Head of caudate nucleus (tissue), 42 donors: Measurements from ENCODE around the gene RAB27A.

Experiments used
- DNase-seq, 42 donors: peaks; one replicate each; pipeline versions ENCODE4 v3.0.0 to v3.0.0-alpha.2; 2020 to 2021; ENCODE audit warnings: mixed read lengths in 7 of 42
- intact Hi-C: fragments of 100-400 bp; cut with DNase I; formaldehyde crosslinking; loops from one replicate; pipeline ENCODE4 v1.15.0; 2022

Gene RAB27A

DNA sequence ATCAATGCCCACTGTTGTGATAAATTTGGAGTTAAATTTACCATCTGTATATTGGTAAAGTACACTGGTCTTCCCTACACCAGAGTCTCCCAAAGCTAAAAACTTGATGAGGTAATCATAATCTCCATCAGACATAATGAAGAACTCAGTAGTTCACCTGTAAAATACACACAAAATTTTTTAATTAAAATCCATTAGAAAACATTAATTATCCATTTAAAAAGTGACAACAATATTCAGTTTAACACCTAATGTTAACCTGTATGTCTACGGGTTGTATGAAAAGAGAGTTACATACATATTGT lies 54.9 kb downstream of the RAB27A start:
- DNase-seq, result no peak
- intact Hi-C loops, result no loop called here

- intact Hi-C loops, result no loop called here
- no peak for DNase-seq
These were observed 55.4 kb downstream of the RAB27A start for GRCh38 chr15:55234104-55234799.

GRCh38 chr15:55231455-55231854 lies 58.2 kb downstream of the RAB27A start:
- DNase-seq, result no peak
- intact Hi-C loops, result no loop called here

DNA sequence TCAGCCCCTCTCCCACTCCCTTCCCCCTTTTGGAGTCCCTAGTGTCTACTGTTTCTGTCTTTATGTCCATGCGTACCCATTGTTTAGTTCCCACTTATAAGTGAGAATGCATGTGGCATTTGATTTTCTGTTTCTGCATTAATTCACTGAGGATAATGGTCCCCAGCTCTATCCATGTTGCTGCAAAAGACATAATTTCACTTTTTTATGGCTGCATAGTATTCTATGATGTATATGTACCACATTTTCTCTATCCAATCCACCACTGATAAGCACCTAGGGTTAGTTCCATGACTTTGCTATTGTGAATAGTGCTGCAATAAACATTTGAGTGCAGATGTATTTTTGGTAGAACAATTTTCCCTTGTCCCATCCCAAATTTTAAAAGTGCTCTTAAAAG lies 58.7 kb downstream of the RAB27A start:
- no peak for DNase-seq
- intact Hi-C loops, result no loop called here

GRCh38 chr15:55230051-55230670 lies 59.5 kb downstream of the RAB27A start:
- intact Hi-C loops, result no loop called here
- no peak for DNase-seq

GRCh38 chr15:55226127-55226526 lies 63.5 kb downstream of the RAB27A start:
- no peak for DNase-seq
- intact Hi-C loops, result no loop called here

DNA sequence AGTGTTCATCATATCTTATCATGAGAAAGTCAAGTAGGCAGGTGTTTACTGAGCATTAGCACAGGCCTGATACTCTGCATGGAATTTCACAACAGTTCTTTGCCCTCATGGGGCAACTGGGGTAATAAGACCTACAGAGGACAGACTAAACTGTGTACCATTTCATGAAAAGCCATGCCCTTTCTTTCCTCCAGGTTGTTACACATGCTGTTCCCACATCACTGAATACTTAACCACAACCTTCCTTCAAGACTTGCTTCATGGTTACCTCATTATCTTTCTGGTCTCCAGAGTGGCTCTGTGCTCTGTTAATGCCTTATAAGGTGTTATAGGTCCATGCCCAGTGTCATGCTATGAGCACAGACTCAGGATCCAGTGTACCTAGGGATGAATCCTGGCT lies 64.7 kb downstream of the RAB27A start:
- intact Hi-C loops, result no loop called here
- no peak for DNase-seq

GRCh38 chr15:55222588-55222987 lies 67.0 kb downstream of the RAB27A start:
- no peak for DNase-seq
- intact Hi-C loops, result no loop called here

DNA sequence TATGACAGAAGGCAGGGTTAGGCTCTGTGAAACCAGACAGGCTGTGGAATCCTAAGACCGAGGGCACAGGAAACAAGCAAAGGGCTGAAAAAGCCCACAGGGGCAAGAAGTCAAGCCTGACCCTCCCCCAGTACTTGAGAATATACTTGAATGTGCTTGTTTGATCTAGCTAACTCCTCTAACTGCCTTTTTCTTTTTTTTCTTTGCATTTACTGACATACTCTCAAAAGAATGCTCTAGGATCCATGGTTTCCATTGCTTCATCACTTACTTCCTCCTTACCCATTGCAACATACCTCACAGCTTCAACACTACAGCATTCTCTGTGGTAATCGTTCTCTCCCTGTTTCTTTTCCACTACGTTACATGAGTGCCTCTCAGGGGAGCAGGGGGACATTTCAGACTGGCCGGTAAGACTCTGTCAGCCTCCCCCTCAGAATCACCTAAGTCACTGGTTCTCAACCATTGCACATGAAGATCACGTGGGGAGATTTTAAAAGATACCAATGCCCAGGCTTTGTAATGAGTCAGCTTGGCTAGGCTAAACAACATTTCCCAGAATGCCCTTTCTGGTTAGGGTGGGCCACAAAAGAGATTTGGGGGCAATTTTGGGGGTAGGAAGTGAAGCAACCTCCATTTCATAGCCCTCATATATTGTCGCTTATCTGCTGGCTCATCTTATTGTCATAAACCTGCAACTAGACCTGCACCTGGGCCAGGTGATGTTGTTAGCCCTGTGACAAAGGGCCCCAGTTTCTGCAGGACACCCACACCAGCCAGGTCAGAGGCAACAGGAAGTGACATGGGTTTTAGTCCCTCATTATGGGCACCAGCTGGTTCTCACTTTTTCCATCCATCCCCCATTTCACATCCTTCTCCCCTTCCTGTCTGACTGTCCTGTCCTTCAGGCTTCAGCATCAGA lies 68.3 kb downstream of the RAB27A start:
- DNase-seq, result peak in 1 of 42 donors; percentile 4
- intact Hi-C loops, result no loop called here

DNA sequence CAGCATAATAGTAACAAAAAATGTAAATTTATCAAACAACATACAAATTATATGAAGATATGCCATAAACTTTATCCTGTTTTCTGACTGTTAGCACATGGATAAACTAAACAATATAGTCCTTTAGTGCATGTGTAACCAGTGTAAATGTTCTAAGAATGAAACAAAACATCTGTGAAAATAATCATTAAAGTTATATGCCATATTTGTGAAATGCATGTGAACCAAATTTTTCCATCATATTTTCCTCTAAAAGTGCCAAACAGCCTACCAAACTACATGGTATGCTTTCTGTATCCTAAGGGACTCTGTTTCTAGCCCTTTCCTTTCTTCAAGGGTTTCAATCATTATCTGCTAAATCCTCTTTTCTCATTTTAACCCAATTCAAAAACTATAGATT lies 69.0 kb downstream of the RAB27A start:
- intact Hi-C loops, result no loop called here
- DNase-seq, result no peak

GRCh38 chr15:55218056-55218455 lies 71.6 kb downstream of the RAB27A start:
- no peak for DNase-seq
- intact Hi-C loops, result loop anchor here (2.0 kb wide), 1 partner anchor 71 kb away; the partner anchor contains the start of gene RAB27A

- DNase-seq, result no peak
- intact Hi-C loops, result no loop called here
These were observed 85.1 kb downstream of the RAB27A start for GRCh38 chr15:55204464-55204863.

GRCh38 chr15:55202206-55202605 lies 87.4 kb downstream of the RAB27A start:
- intact Hi-C loops, result no loop called here
- no peak for DNase-seq

GRCh38 chr15:55198706-55199105 lies 90.9 kb downstream of the RAB27A start:
- intact Hi-C loops, result loop anchor here (5.0 kb wide), 1 partner anchor 209 kb away; the partner anchor contains the start of genes CCPG1 and PIERCE2
- DNase-seq, result no peak

- intact Hi-C loops, result loop anchor here (5.0 kb wide), 1 partner anchor 210 kb away; the partner anchor contains the start of genes CCPG1 and PIERCE2
- no peak for DNase-seq
These were observed 91.9 kb downstream of the RAB27A start for GRCh38 chr15:55197719-55198118.

- no peak for DNase-seq
- intact Hi-C loops, result loop anchor here (5.0 kb wide), 1 partner anchor 210 kb away; the partner anchor contains the start of genes CCPG1 and PIERCE2
These were observed 92.3 kb downstream of the RAB27A start for GRCh38 chr15:55197362-55197705.

- DNase-seq, result peak; percentile 94 to 99 (median 97)
- intact Hi-C loops, result loop anchor here (5.0 kb wide), 1 partner anchor 211 kb away; the partner anchor contains the start of genes CCPG1 and PIERCE2
These were observed 92.9 kb downstream of the RAB27A start, which contains the start of gene RSL24D1 for GRCh38 chr15:55196458-55197361. Gene RSL24D1, minus strand, starts transcription at chr15:55196941. Its CDS starts 51 bp downstream, at chr15:55196890.

DNA sequence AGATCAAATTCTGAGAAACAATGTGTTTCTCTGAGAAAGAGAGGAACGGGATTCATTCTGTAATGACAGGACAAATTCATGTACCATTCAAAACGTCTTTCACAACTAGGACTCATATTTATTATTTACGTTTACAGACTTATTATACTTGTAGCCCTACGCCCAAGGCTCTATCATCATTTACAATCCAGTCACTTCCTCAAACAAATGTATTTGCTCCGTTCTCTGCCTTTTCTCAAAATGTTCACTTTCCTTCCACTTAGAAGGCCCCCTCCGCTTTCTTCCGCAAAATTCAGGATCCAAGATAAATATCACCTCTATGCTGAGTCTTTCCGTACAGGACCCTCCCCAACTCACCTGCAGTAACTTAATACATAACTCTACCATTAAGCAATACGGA lies 93.6 kb downstream of the RAB27A start:
- intact Hi-C loops, result loop anchor here (5.0 kb wide), 1 partner anchor 211 kb away; the partner anchor contains the start of genes CCPG1 and PIERCE2
- DNase-seq, result no peak

GRCh38 chr15:55194256-55194655 lies 95.4 kb downstream of the RAB27A start:
- intact Hi-C loops, result no loop called here
- DNase-seq, result no peak
